Activated CD4-positive, CD25-positive, alpha-beta regulatory T cell (primary cell): ENCODE measurements around the gene ZFYVE9.
"Not testable (repeated sequence)": the region's sequence is repeated elsewhere in the genome, so short reads cannot be mapped to it uniquely, and the experiment has no call there.

Experiments used
- DNase-seq, 4 experiments: peaks; one replicate each; lab custom pipeline; 2025; lab: John Stamatoyannopoulos, UW

ZFYVE9 gene

DNA sequence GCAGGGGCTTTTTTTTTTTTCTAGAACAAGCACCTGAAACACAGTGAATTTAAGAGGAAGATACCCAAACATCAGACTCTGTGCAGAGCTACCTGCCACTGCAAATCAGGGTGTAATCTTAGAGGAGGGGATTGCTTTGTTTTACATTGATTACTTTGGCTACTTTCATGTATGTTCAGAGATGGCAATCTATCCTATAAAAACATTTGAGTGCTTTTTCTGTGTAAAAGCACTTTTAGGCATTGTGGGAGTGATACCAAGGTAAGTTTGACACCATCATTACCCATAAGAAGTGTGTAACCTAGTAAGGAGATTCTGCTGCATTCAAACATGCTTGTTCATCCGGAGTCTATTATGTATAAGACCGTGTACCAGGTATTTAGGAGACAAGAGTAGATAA, 50.1 kb downstream of the ZFYVE9 start:
- DNase-seq, result no peak

DNA sequence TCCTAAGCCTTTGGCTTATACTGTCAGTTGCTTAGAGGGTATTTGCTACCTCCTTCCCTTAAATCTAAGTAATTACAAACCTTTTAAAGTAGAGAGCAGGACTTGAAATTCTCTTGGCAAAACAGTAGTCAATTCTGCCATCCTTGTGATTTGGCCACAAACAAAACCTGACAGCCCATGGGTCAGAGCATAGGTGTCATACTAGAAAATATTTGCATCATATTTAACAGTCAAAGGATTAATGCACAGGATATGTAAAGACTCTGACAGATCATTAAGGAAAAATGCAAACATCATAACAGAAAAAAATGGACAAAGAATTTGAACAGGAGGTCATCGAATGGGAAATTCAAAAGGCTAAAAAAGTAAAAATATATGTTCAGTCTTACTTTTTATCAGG, 50.5 kb downstream of the ZFYVE9 start:
- DNase-seq, result no peak

GRCh38 chr1:52193985-52194384, 52.1 kb downstream of the ZFYVE9 start:
- DNase-seq, result no peak

- DNase-seq, result no peak
Observed at GRCh38 chr1:52195161-52195560, 53.3 kb downstream of the ZFYVE9 start.

DNA sequence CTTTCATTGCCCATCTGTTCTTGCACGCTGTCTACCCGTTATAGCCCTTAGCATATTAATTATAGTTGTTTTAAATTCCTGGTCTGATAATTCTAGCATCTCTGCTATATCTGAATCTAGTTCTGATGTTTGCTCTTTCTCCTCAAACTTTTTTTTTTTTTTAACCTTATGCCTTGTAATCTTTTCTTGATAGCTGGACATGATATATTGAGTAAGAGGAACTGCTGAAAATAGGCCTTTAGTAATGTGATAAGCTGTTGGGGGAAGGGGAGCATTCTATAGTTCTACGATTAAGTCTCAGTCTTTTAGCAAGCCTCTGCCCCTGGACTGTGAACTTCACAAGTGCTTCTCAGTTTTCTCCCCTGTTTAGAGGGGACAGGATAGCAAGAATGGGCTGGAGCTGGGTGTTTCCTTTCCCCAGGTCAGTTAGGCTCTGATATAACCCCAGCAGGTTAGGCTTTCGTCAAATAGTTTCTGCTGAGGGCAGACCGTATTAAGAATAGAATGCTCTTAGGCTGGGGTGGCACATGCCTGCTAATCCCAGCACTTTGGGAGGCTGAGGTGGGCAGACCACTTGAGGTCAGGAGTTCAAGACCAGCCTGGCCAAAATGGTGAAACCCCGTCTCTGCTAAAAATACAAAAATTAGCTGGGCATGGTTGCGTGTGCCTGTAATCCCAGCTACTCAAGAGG, 62.2 kb downstream of the ZFYVE9 start:
- DNase-seq, result no peak

DNA sequence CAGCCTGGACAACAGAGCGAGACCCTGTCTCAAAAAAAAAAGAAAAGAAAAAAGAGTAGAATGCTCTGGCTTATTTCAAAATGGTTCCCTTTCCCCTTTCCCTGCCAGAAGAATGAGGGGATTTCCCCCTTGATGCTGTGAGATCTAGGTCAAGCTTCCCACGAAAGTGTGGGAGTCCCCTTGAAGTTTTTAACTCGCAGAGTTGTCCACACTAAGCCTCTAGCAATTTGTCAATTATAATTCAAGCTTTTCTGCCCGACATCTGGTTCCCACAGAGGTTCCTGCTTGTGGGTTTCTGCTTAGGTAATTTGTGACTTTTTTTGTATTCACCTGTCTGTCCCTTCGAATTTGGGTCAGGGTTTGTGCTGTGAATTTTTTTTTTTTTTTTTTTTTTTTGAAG, 62.8 kb downstream of the ZFYVE9 start:
- no peak for DNase-seq

GRCh38 chr1:52206686-52207085, 64.8 kb downstream of the ZFYVE9 start:
- not testable (repeated sequence) for DNase-seq

DNA sequence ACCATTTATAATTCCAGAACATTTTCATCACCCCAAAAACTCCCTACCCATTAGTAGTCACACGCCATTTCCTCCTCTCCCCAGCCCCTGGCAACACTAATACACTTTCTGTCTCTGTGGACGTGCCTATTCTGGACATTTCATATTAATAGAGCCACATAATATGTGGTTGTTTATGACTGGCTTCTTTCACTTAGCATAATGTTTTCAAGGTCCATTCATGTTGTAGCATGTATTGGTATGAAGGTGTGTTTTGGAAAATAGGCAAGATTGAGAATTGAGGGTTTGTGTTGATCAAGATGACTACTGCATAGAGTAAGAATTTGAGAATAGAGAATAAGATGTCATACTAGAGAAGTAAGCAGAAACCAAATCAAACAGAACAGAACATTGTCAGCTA, 67.5 kb downstream of the ZFYVE9 start:
- DNase-seq, result no peak

- no peak for DNase-seq
Observed at GRCh38 chr1:52210044-52210443, 68.2 kb downstream of the ZFYVE9 start.

DNA sequence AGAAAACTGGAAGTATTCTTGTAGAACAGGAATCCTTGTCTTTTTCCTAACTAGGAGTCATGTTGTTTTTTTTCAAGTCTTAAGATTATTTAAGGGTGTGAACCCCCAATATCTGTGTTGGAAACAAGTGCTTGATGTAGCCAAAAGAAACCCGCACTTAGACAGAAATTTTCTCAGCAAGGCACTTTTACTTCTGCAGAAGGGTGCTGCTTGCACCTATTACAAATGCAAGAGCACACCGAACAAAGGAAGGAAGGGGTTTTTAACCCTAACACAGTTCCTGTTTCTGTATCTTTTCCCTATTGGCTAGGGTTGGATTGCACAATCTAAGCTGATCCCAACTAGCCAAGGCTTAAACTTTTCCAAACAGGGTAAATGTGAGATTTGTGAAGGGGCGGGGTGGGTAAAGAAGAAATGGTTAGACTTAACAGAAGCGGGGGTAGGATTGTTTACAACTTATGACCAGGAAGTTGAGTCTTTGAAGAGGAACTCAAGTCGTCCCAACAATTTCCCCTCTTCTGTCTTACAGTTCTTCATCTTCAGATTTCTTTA, 75.1 kb downstream of the ZFYVE9 start:
- no peak for DNase-seq

GRCh38 chr1:52225174-52225573, 83.3 kb downstream of the ZFYVE9 start:
- DNase-seq, result no peak

DNA sequence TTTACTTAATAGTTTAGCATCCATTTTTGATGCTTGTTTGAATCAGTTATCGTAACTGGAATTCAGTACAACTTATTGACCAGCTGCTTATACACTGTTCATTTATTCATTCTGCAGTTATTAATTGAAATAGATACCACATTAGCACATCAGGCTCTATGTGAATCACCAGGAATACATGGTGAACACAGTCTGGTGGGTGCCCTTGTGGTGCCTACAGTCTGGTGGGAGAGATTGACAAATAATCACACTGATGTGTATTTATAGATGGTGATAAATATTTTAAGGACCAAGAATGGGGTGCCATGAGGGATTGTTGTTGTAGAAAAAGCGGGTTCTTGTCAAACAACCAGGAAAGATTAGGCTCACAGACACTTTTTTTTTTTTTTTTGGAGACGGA, 87.6 kb downstream of the ZFYVE9 start:
- no peak for DNase-seq

DNA sequence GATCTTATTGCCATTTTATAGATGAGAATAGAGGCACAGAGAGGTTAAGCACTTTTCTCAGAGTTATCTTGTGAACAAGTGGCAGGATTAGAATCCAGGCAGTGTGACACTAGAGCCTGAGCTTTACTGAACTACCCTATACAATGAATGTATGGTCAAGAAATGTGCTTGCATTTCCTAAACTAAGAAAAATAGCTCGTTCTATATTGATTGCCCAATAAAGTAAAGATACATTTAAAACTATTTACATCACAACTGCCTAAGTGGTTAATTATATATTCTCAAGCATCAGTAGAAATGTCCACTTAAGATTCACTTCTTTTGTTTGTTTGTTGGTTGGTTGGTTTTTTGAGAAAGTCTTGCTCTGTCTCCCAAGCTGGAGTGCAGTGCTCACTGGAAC, 91.6 kb downstream of the ZFYVE9 start:
- no peak for DNase-seq

- DNase-seq, result no peak
Observed at GRCh38 chr1:52234014-52234413, 92.1 kb downstream of the ZFYVE9 start.

DNA sequence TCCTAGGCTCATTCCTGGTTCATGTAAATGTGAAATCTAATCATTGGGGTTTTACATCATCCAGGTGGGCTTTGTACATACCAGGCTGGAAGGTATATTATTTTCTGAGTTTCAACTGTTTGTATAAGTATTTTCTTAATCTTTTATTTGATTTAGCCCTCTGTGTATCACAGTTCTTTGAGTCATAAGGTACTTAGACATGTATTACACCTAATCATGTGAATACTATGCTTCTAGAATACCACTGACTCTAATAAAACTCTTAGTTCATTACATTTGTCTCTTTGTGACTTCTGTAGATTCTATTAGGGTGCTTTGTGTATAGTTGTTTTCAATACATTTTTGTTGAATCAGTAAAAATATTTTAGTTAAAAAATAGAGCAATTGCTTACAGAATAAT, 92.8 kb downstream of the ZFYVE9 start:
- DNase-seq, result no peak

DNA sequence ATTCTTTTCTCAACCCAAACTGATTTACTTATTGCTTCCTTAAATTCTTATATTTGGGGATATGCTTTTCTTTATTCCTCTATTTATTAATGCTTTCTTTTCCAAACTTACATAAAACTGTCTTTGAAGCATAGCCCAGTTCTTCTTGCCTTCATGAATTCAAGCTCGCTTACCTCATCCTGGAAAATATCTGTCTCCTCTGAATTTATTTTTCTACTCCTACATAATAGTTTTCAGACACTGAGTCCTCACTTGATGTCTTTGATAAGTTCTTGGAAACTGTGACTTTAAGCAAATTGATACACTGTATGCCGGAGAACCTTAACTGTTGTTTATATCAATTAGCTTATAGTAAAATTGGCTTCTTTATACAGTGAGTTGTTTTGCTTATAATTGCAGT, 93.8 kb downstream of the ZFYVE9 start:
- no peak for DNase-seq

DNA sequence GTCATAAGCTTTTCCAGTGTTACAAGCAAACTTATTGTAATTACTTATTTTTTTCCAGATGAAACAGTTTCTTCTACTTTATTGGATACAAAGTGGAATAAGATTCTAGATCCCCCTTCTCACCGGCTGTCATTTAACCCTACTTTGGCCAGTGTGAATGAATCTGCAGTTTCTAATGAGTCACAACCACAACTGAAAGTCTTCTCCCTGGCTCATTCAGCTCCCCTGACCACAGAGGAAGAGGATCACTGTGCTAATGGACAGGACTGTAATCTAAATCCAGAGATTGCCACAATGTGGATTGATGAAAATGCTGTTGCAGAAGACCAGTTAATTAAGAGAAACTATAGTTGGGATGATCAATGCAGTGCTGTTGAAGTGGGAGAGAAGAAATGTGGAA, 95.5 kb downstream of the ZFYVE9 start:
- DNase-seq, result no peak

GRCh38 chr1:52238474-52238873, 96.6 kb downstream of the ZFYVE9 start:
- DNase-seq, result no peak

DNA sequence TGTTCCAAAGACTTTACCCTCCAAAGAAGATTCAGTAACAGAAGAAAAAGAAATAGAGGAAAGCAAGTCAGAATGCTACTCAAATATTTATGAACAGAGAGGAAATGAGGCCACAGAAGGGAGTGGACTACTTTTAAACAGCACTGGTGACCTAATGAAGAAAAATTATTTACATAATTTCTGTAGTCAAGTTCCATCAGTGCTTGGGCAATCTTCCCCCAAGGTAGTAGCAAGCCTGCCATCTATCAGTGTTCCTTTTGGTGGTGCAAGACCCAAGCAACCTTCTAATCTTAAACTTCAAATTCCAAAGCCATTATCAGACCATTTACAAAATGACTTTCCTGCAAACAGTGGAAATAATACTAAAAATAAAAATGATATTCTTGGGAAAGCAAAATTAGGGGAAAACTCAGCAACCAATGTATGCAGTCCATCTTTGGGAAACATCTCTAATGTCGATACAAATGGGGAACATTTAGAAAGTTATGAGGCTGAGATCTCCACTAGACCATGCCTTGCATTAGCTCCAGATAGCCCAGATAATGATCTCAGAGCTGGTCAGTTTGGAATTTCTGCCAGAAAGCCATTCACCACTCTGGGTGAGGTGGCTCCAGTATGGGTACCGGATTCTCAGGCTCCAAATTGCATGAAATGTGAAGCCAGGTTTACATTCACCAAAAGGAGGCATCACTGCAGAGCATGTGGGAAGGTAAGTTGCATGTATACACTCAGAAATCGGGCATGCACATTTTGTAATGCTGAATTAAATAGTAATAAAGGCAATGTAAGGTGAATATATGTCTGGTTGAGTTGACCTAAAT, 97.2 kb downstream of the ZFYVE9 start:
- DNase-seq, result no peak

- no peak for DNase-seq
Observed at GRCh38 chr1:52239708-52240001, 97.8 kb downstream of the ZFYVE9 start.

GRCh38 chr1:52240592-52241210, 98.8 kb downstream of the ZFYVE9 start:
- DNase-seq, result no peak

GRCh38 chr1:52243221-52243987, 101.5 kb downstream of the ZFYVE9 start:
- DNase-seq, result no peak
